GM19372 (cell line): Measurements from ENCODE around the gene BTBD3.

ENCODE experiments used
- ATAC-seq: cut with Tn5 transposase; IDR thresholded peaks from one replicate; pipeline ENCODE4 v1.9.1; 2021; ENCODE audit warnings: mild to moderate bottlenecking, low read depth, moderate library complexity; ENCODE audit not compliant: unreplicated experiment

The BTBD3 gene

GRCh38 chr20:11958855-11959254 lies 41.2 kb downstream of the BTBD3 start:
- no peak for ATAC-seq

- ATAC-seq = no peak
These were observed 47.9 kb downstream of the BTBD3 start for GRCh38 chr20:11965602-11966001.

DNA sequence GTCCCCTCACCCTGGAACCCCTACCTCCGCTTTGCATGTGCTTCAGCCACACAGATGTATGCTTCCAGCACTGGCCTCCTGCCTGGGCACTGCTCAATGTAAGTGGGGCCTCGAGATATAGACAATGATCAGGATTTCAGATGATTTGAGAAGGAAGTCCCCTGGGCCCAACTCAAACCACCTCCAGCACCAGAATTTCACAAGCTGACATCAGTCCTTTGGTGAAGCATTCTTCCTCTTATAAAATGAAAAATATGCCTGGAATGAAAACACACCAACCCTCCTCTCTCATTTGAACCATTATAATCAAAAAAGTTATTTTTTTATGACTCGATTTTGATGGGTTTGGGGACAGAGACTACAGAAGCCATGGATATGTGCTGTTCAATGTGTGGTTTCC lies 48.5 kb downstream of the BTBD3 start:
- ATAC-seq = no peak

- no peak for ATAC-seq
These were observed 52.6 kb downstream of the BTBD3 start for GRCh38 chr20:11970243-11970836.

DNA sequence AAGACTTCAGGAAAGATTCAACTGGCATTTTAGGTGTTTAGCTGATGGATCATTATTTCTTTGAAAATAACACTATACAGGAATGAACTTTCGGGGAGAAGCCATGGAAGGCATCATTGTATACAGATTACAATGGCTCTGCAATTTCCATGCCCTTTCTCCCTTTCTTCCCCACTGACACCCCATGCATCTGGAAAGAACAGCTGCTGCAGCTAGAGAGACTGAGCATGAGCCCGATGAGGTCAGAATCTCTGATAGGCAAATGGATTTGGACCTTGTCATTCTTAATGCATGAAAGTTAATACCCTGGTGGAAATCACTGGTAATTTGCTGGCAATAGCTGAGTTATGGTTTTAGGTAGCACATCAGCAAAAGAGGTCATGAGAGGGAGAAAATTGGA lies 54.8 kb downstream of the BTBD3 start:
- no peak for ATAC-seq
